Uterus (tissue), 2 donors: Measurements from ENCODE around the gene GTF3C5.

Experiments
- CTCF ChIP-seq, 4 experiments: fragments of 200-600 bp in 2 of 4; fragments of 450-650 bp in 2 of 4; sonication (generic) in 2 of 4; IDR thresholded peaks; one replicate each; pipeline ENCODE4 v1.5.1; 2016 to 2019; ENCODE audit warnings: antibody characterized with exemption in 4 of 4, mild to moderate bottlenecking in 2 of 4, moderate library complexity in 1 of 4
- POLR2A ChIP-seq, 2 donors: fragments of 450-650 bp; IDR thresholded peaks; one replicate each; pipeline ENCODE4 v1.6.1; 2016; ENCODE audit warnings: antibody characterized with exemption in 2 of 2, mild to moderate bottlenecking in 1 of 2, moderate library complexity in 1 of 2

GRCh38 chr9:133107245-133107722, 76.5 kb downstream of the GTF3C5 start:
- TF ChIP-seq POLR2A (IDR thresholded peaks at IDR 0.05), result no peak
- TF ChIP-seq CTCF (IDR thresholded peaks at IDR 0.05), result no peak
